ENCODE results near the gene NQO1. TPM values are rescaled to one million over a fixed set of nuclear protein-coding genes. Genes with fewer than 3 reads are reported as not detected.

The NQO1 gene
- total RNA-seq, 1 experiment from 2014 or later, result 853 TPM

GRCh38 chr16:69725480-69726312, 664 bp downstream of the NQO1 start:
- peak overlapping the region; percentile 91 for H3K27ac ChIP-seq
- peaks cover 66% of the 10 kb centered on the region for H3F3A ChIP-seq (ENCODE audit: insufficient read depth, low read depth)
- H4K20me1 ChIP-seq (ENCODE audit: insufficient read depth), result peaks cover 47% of the 10 kb centered on the region
- peak overlapping the region; percentile 60; the same call in 1 of the 2 replicates for H2AFZ ChIP-seq
- H3K27me3 ChIP-seq (ENCODE audit: insufficient read depth, low read depth), result no peaks in the 10 kb centered on the region
- no peak for DNase-seq
- CTCF ChIA-PET, result interaction anchor here (0.5 to 0.8 kb wide), 2 partner anchors 328 to 651 kb away, joined by 4 to 12 read pairs; no protein-coding TSS in a partner anchor
- H3K36me3 ChIP-seq (ENCODE audit: low read depth), result peaks cover 47% of the 10 kb centered on the region
- intact Hi-C loops (cut with micrococcal nuclease; ENCODE audit: unreplicated experiment), result loop anchor here (1.0 to 2.0 kb wide), 2 partner anchors 29 to 37 kb away; partner anchors contain the start of genes NOB1 and WWP2
- peak overlapping the region; percentile 99 for H3K4me3 ChIP-seq
- H3K9me3 ChIP-seq (ENCODE audit: insufficient read depth, low read depth), result no peaks in the 10 kb centered on the region
- H3K79me2 ChIP-seq (ENCODE audit: low read depth), result peaks cover 90% of the 10 kb centered on the region
- H3K4me2 ChIP-seq, result peak overlapping the region; percentile 97
- H3K4me1 ChIP-seq (replicated peaks; ENCODE audit: insufficient read depth), result peaks cover 56% of the 10 kb centered on the region
- POLR2A ChIA-PET (ENCODE audit: unreplicated experiment), result interaction anchor here (0.5 to 1.0 kb wide), 9 partner anchors 9 to 1274 kb away, joined by 3 to 15 read pairs (median 3); partner anchors contain the start of gene NOB1
- no peaks in the 10 kb centered on the region for H3K9me2 ChIP-seq (ENCODE audit: insufficient read depth)
- TF ChIP-seq EZH2 (IDR thresholded peaks at IDR 0.05; ENCODE audit: low read depth) (no peak), CTCF (conservative IDR thresholded peaks at IDR 0.05) (no peak)
- TSS peak; percentile 64 for BruUV-seq (replicated peaks)

- Histone ChIP-seq H2AFZ (no peak overlapping the region), H3K4me1 (replicated peaks; ENCODE audit: insufficient read depth) (peaks cover 57% of the 10 kb centered on the region)
- POLR2A ChIA-PET (ENCODE audit: unreplicated experiment), result interaction anchor here (0.6 to 0.8 kb wide), 2 partner anchors 17 to 205 kb away, joined by 7 to 8 read pairs; no protein-coding TSS in a partner anchor
Measured at GRCh38 chr16:69724981-69725479, 1.3 kb downstream of the NQO1 start.

More at GRCh38 chr16:69724981-69725479, 1.3 kb downstream of the NQO1 start:
- peaks cover 70% of the 10 kb centered on the region for H3F3A ChIP-seq (ENCODE audit: insufficient read depth, low read depth)
- intact Hi-C loops (cut with micrococcal nuclease; ENCODE audit: unreplicated experiment), result no loop called here
- peaks cover 54% of the 10 kb centered on the region for H4K20me1 ChIP-seq (ENCODE audit: insufficient read depth)
- no peaks in the 10 kb centered on the region for H3K9me3 ChIP-seq (ENCODE audit: insufficient read depth, low read depth)
- peaks cover 90% of the 10 kb centered on the region for H3K79me2 ChIP-seq (ENCODE audit: low read depth)
- CTCF ChIA-PET, result interaction anchor here (0.8 to 1.0 kb wide), 3 partner anchors 19 to 327 kb away, joined by 4 read pairs; partner anchors contain the start of gene NOB1
- peaks cover 51% of the 10 kb centered on the region for H3K36me3 ChIP-seq (ENCODE audit: low read depth)
- no TSS peak for BruUV-seq (replicated peaks)
- no peaks in the 10 kb centered on the region for H3K9me2 ChIP-seq (ENCODE audit: insufficient read depth)
- peak overlapping the region; percentile 97 for H3K4me2 ChIP-seq
- peak overlapping the region; percentile 91 for H3K27ac ChIP-seq
- DNase-seq, result no peak
- no peaks in the 10 kb centered on the region for H3K27me3 ChIP-seq (ENCODE audit: insufficient read depth, low read depth)
- H3K4me3 ChIP-seq, result peak overlapping the region; percentile 99
- TF ChIP-seq CTCF (conservative IDR thresholded peaks at IDR 0.05) (no peak), EZH2 (IDR thresholded peaks at IDR 0.05; ENCODE audit: low read depth) (no peak)
